ENCODE data around the gene ADARB1.

The ADARB1 gene

GRCh38 chr21:45156459-45156858 is 82.1 kb downstream of the ADARB1 start:
- DNase-seq, result no peak

- no peak for DNase-seq
Observed at GRCh38 chr21:45157932-45158331, 83.6 kb downstream of the ADARB1 start.

GRCh38 chr21:45158491-45159423 is 84.4 kb downstream of the ADARB1 start:
- no peak for DNase-seq

- DNase-seq, result no peak
Observed at GRCh38 chr21:45160198-45160597, 85.8 kb downstream of the ADARB1 start.

GRCh38 chr21:45161038-45161945 is 86.9 kb downstream of the ADARB1 start:
- DNase-seq, result no peak

GRCh38 chr21:45162115-45162514 is 87.7 kb downstream of the ADARB1 start:
- DNase-seq, result no peak

- no peak for DNase-seq
Observed at GRCh38 chr21:45162809-45163208, 88.4 kb downstream of the ADARB1 start.

- DNase-seq, result no peak
Observed at GRCh38 chr21:45163413-45164123, 89.2 kb downstream of the ADARB1 start.

GRCh38 chr21:45164124-45164511 is 89.7 kb downstream of the ADARB1 start:
- no peak for DNase-seq

- DNase-seq, result no peak
Observed at GRCh38 chr21:45164838-45165237, 90.5 kb downstream of the ADARB1 start.

GRCh38 chr21:45166931-45167330 is 92.6 kb downstream of the ADARB1 start:
- no peak for DNase-seq

GRCh38 chr21:45167796-45168222 is 93.4 kb downstream of the ADARB1 start:
- no peak for DNase-seq

GRCh38 chr21:45168522-45168921 is 94.1 kb downstream of the ADARB1 start:
- no peak for DNase-seq

- no peak for DNase-seq
Observed at GRCh38 chr21:45169001-45169400, 94.6 kb downstream of the ADARB1 start.

- DNase-seq, result no peak
Observed at GRCh38 chr21:45169682-45170081, 95.3 kb downstream of the ADARB1 start.

- DNase-seq, result no peak
Observed at GRCh38 chr21:45170987-45171386, 96.6 kb downstream of the ADARB1 start.

GRCh38 chr21:45172420-45172819 is 98.0 kb downstream of the ADARB1 start:
- DNase-seq, result no peak

- no peak for DNase-seq
Observed at GRCh38 chr21:45175326-45176095, 101.1 kb downstream of the ADARB1 start.

- no peak for DNase-seq
Observed at GRCh38 chr21:45176141-45176540, 101.8 kb downstream of the ADARB1 start.

GRCh38 chr21:45177039-45177438 is 102.7 kb downstream of the ADARB1 start:
- no peak for DNase-seq

GRCh38 chr21:45178070-45178608 is 103.8 kb downstream of the ADARB1 start:
- no peak for DNase-seq

- no peak for DNase-seq
Observed at GRCh38 chr21:45178971-45179370, 104.6 kb downstream of the ADARB1 start.
